ENCODE measurements around the gene LKAAEAR1. TPM values are rescaled to one million over a fixed set of nuclear protein-coding genes. Genes with fewer than 3 reads are reported as not detected.
A peak's percentile ranks its signal among the peaks of the same experiment; 100 is the strongest.

LKAAEAR1 gene
- total and polyA plus RNA-seq, 2 of the 13 experiments (the other 11 are each of a cell fraction or from before 2014, with no cell fraction given), result not detected

DNA sequence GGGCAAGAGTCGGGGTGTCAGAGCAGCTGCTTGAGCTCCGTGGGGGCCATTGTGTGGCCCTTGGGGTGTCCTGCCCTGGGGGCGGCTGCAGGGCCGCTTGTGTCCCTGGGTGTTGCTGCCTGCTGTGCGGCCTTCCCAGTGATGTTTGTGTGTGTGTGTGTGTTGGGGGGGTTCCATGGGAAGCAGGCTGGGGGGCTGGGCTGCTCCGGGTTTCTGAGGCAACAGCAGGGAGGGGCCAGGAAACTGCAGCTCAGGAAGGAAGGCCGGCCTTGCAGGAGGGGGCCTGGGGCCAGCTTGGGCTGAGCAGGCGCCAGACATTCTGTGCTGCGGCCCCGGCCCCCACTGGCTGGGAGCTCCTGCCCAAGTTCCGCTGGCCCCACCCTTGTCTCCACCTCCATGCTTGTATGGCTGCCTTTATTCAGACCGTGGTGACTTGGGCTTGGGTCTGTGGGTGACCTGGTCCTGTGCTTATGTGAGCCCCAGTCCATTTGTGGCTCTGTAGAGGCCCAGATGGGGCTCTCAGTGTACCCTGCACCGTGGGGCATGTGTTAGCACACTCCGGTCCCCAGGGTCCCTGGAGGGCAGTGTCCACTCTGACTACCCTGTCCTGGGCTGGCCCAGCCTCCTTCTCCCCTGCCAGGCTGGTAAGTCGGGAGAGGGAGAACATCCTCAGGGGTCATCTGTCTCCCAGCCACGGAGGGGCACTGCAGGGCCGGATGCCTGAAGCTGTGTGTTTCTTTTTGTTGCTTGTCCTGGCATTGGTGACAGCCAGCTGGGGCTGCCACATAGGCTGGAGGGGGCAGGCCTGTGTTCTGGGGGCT lies 30.1 kb downstream of the LKAAEAR1 start (continued):
- no peak for TF ChIP-seq SNRNP70 (IDR thresholded peaks at IDR 0.05; ENCODE audit: low read depth, low read length)
- TF ChIP-seq ASH2L (IDR thresholded peaks at IDR 0.05; ENCODE audit: insufficient read length, low read depth, low read length), result peak; percentile 15
- peak; percentile 67; the same call in 1 of the 2 replicates for TF ChIP-seq ZNF275 (CRISPR knock-in tag; IDR thresholded peaks at IDR 0.05; ENCODE audit: borderline replicate concordance)
- peak; percentile 76 for TF ChIP-seq ZNF792 (CRISPR knock-in tag; IDR thresholded peaks at IDR 0.05)
- peak; percentile 98 for TF ChIP-seq DZIP1 (CRISPR knock-in tag; IDR thresholded peaks at IDR 0.05)
- TF ChIP-seq MIER3 (CRISPR knock-in tag; IDR thresholded peaks at IDR 0.05; ENCODE audit: borderline replicate concordance), result 0 out of 2 replicates have a peak, but pooled peaks have one; percentile 17
- TF ChIP-seq ELF1 (CRISPR knock-in tag; IDR thresholded peaks at IDR 0.05), result peak; percentile 67
- peak; percentile 81 for TF ChIP-seq ETV5 (CRISPR knock-in tag; IDR thresholded peaks at IDR 0.05; ENCODE audit: borderline replicate concordance)
- TF ChIP-seq SATB2 (CRISPR knock-in tag; IDR thresholded peaks at IDR 0.05), result peak; percentile 76; the same call in 1 of the 2 replicates
- no peak; the same call in 1 of the 2 replicates for TF ChIP-seq ZNF556 (CRISPR knock-in tag; IDR thresholded peaks at IDR 0.05; ENCODE audit: borderline replicate concordance)
- TF ChIP-seq NBN (conservative IDR thresholded peaks at IDR 0.05), result no peak
- no peak for TF ChIP-seq JDP2 (CRISPR knock-in tag; IDR thresholded peaks at IDR 0.05; ENCODE audit: borderline replicate concordance)
- peak; percentile 89; the same call in 1 of the 2 replicates for TF ChIP-seq KLF9 (CRISPR knock-in tag; IDR thresholded peaks at IDR 0.05; ENCODE audit: low read depth)
- TF ChIP-seq NFKB2 (CRISPR knock-in tag; IDR thresholded peaks at IDR 0.05; ENCODE audit: borderline replicate concordance), result peak; percentile 92; the same call in 1 of the 2 replicates
- peak; percentile 79; the same call in 1 of the 2 replicates for TF ChIP-seq NR1H2 (CRISPR knock-in tag; IDR thresholded peaks at IDR 0.05; ENCODE audit: borderline replicate concordance, low read depth)
- TF ChIP-seq GRHL1 (CRISPR knock-in tag; conservative IDR thresholded peaks at IDR 0.05), result no peak
- TF ChIP-seq HNRNPLL (IDR thresholded peaks at IDR 0.05; ENCODE audit: low read depth, low read length, poor library complexity, severe bottlenecking), result peak; percentile 61
- TF ChIP-seq, protein P1, sequence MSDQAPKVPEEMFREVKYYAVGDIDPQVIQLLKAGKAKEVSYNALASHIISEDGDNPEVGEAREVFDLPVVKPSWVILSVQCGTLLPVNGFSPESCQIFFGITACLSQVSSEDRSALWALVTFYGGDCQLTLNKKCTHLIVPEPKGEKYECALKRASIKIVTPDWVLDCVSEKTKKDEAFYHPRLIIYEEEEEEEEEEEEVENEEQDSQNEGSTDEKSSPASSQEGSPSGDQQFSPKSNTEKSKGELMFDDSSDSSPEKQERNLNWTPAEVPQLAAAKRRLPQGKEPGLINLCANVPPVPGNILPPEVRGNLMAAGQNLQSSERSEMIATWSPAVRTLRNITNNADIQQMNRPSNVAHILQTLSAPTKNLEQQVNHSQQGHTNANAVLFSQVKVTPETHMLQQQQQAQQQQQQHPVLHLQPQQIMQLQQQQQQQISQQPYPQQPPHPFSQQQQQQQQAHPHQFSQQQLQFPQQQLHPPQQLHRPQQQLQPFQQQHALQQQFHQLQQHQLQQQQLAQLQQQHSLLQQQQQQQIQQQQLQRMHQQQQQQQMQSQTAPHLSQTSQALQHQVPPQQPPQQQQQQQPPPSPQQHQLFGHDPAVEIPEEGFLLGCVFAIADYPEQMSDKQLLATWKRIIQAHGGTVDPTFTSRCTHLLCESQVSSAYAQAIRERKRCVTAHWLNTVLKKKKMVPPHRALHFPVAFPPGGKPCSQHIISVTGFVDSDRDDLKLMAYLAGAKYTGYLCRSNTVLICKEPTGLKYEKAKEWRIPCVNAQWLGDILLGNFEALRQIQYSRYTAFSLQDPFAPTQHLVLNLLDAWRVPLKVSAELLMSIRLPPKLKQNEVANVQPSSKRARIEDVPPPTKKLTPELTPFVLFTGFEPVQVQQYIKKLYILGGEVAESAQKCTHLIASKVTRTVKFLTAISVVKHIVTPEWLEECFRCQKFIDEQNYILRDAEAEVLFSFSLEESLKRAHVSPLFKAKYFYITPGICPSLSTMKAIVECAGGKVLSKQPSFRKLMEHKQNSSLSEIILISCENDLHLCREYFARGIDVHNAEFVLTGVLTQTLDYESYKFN (CRISPR knock-in tag; conservative IDR thresholded peaks at IDR 0.05), result peak; percentile 80
- TF ChIP-seq ZNF234 (CRISPR knock-in tag; conservative IDR thresholded peaks at IDR 0.05), result no peak
- no peak for TF ChIP-seq ZIK1 (CRISPR knock-in tag; IDR thresholded peaks at IDR 0.05; ENCODE audit: borderline replicate concordance, low read depth)

All from HepG2 (cell line).